CD4-positive, alpha-beta T cell treated with Interleukin-17A for 4 hours (primary cell): Measurements from ENCODE around the gene PDZD2.
A peak's percentile ranks its signal among the peaks of the same experiment; 100 is the strongest.
"Not testable (repeated sequence)": the region's sequence is repeated elsewhere in the genome, so short reads cannot be mapped to it uniquely, and the experiment has no call there.

Experiments
- DNase-seq: peaks from one replicate; pipeline ENCODE4 v3.0.0-alpha.2; 2020; ENCODE audit warnings: mixed read lengths

PDZD2 gene

GRCh38 chr5:32057187-32058096 lies 418.5 kb downstream of the PDZD2 start:
- no peak for DNase-seq

DNA sequence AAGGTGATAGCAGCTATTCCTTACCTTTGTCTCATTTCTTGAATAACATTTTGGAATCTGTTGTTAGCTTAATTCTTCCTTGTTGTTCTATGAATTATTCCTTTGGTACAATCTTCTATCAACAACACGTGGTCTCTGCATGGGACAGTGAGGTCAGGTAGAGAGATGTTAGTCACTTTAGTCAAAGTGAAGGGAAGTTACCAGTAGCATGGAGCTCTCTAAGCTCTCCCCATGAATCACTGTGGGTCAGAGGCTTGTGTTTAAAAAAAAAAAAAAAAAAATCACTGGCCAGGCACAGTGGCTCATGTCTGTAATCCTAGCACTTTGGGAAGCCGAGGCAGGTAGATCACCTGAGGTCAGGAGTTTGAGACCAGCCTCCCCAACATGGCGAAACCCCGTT lies 419.2 kb downstream of the PDZD2 start:
- DNase-seq, result no peak

DNA sequence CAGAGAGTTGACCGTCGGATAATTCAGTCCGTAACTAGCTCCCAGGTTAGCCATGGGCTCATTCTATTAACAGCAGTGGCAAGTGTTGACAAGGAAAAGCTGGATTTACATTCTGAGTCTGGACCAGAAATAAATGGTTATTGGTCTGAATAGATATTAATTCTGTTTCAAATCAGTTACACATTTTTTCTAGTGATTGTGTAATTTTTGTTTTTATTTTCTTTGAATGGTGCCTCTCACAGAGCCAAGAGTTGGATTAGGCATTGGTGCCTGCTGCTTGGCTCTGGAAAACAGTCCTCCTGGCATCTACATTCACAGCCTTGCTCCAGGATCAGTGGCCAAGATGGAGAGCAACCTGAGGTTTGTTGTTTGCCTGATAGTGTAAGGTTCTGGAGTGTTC lies 420.1 kb downstream of the PDZD2 start:
- no peak for DNase-seq

- no peak for DNase-seq
Observed at GRCh38 chr5:32059761-32060530, 421.0 kb downstream of the PDZD2 start.

DNA sequence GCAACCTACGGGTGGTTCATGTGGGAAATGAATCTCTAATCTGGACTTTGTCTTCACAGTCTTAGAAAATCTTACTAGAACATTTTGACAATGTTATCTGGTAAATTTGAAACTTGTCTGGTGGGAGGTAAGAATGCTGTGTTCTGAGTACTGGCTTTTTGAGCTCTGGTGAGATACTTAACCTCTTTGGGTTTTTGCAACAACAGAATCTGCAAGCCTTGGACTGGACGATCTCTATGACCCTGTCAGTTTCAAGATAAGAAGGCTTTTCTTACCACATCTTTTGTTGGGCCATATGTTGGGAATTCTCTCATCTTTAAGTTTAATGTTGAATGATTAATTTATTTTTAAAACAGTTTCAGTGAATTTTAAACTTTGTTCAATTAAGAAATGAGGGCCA lies 422.3 kb downstream of the PDZD2 start:
- no peak for DNase-seq

GRCh38 chr5:32066448-32066847 lies 427.5 kb downstream of the PDZD2 start:
- DNase-seq, result no peak

DNA sequence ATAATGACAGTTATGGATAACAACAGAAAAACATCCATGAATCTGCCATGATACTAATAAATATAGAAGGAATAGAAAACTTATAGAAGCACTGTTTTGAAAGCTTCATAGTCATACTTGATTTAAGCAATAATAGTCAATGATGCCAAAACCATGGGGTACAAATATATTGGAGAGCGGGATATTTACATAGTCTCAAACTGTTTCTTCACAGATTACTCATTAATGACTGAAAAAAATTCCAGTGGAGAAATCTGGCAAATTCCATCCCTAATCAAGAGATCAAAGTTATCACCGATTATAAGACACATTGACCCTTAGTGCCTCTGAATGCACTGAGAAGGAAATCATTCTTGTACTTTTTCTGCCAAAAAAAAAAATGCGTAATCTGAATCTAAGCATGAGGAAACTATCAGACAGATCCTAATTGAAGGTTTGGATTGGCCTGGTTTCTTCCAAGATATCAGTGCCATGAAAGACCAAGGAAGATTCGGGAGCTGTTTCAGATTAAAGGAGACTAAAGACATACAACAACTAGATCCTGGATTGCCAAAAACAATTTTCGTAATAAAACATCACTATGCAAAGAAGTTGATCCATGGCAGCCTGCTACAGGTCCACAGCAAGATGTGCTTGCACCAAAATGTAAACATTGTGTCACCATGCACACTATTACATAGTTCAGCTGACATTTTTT lies 429.0 kb downstream of the PDZD2 start:
- DNase-seq, result no peak

DNA sequence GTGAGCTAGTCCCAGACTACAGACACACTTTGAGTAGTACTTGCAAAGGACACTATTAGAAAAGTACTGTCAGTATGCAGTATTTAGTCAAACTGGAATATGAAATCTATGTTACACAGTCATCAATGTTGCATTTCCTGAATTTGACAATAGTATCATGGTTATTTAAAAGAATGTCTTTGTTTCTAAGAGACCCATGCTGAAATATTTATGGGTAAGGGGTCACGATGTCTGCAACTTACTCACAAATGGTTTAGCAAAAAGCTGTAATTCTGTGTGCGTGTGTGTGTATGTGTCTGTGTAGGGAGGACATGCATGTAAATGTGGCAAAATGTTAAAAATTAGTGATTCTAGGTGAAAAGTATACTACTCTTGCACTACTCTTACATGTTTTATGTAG lies 429.6 kb downstream of the PDZD2 start:
- DNase-seq, result no peak

DNA sequence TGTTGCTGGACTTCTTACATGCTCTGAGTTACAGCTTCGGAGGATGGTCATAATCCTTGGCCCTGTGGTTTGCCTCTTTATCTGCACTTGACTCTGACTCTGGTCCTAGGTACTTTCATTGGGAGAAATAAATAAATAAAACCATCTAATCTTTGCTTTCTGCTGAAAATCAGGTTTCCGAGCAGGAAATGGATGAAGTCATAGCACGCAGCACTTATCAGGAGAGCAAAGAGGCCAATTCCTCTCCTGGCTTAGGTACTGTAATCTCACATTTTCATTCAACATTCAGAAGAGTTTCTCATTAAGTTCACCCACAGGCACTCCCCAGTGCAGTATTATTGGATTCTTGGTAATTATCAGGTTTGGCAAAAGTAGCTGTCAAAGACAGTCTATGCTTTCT lies 430.5 kb downstream of the PDZD2 start:
- no peak for DNase-seq

DNA sequence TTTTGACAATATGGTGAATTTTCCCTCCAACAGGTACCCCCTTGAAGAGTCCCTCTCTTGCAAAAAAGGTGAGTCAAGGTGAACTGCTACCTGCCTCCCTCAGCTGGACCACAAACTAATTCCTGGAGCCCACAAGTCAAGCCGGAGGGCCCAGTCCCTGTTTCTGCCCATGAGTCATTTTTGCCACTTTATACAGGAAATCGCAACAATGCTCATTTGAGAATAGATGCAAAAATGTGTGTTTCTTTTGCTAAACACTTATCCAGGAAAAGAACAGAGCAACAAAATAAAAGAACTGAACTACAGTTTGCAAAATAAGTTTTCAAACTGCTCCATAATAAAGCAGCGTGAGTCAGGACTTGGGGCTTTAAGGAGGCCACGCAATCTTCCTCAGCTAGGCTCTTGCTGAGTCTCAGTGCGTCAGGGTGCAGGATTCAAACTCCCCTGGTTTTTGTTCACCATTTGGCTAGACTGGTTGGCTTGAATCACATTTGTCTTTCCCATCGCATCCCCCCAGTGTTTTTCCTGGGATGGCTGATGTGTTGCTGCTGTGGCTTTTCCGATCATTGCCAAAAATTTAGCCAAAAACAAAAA lies 432.5 kb downstream of the PDZD2 start:
- no peak for DNase-seq

- no peak for DNase-seq
Observed at GRCh38 chr5:32072054-32072453, 433.1 kb downstream of the PDZD2 start.

DNA sequence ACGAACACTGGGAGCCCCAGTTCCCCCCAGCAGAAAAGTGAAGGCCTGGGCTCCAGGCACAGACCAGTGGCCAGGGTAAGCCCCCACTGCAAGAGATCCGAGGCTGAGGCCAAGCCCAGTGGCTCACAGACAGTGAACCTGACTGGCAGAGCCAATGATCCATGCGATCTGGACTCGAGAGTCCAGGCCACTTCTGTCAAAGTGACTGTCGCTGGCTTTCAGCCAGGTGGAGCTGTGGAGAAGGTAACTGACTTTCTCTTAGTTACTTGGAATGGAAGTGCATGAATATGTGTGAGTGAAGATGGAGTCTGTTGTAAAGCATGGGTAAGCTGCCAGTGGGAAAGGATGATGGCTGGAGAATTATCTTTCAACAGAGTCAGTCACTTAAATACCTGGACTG lies 435.5 kb downstream of the PDZD2 start:
- DNase-seq, result no peak

DNA sequence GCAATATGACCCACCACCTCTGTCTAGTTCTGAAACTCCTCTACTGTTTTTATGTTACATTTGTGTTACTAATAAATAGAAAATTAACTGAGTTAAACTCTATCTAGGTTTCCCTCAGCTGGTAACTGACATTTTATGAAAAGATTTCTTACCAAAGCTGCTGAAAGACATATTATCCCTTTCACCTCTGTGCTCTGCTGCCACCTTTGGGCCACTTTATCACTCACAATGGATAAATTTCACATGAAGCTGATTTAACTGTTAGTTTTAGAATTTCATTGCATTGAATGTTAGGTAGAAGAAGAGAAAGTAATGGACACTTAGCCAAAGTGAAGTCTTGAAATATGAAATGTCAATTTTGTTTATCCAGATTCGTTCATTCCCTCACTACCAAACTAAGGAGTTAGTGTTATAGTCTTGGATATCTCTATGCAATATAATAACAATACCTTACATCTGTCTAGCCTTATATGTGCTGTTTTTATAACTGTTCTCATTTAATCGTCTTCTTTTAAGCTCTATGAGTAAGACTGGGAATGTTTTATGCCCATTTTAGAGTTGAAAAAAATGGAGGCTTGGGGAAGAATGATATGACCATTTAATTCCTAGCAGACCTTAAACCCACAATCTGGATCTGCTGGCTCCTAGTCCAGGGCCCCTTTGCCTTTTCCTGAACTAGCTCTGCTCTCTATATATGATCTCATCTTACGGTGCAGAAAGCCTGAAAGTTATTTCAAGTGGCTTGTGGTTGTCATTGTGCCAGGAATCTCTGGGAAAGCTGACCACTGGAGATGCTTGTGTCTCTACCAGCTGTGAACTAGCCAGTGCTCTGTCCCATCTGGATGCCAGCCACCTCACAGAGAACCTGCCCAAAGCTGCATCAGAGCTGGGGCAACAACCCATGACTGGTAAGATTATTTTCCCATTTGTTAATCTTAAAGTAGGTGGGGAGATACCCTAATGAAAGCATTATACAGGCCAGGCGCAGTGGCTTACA lies 438.1 kb downstream of the PDZD2 start:
- peak; percentile 62 for DNase-seq

DNA sequence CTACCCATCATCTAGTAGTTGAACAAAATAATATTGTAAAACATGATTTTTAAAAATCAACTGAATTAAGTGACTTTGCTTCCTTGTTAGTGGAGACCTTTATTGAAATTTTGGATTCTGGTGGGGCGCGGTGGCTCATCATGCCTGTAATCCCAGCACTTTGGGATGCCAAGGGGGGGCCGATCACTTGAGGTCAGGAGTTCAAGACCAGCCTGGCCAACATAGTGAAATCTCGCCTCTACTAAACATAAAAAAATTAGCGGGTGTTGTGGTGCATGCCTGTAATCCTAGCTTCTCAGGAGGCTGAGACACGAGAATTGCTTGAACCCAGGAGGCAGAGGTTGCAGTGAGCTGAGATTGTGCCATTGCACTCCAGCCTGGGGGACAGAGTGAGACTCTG lies 439.9 kb downstream of the PDZD2 start:
- not testable (repeated sequence) for DNase-seq

- not testable (repeated sequence) for DNase-seq
Observed at GRCh38 chr5:32080565-32080964, 441.6 kb downstream of the PDZD2 start.

- no peak for DNase-seq
Observed at GRCh38 chr5:32082701-32083100, 443.8 kb downstream of the PDZD2 start.

DNA sequence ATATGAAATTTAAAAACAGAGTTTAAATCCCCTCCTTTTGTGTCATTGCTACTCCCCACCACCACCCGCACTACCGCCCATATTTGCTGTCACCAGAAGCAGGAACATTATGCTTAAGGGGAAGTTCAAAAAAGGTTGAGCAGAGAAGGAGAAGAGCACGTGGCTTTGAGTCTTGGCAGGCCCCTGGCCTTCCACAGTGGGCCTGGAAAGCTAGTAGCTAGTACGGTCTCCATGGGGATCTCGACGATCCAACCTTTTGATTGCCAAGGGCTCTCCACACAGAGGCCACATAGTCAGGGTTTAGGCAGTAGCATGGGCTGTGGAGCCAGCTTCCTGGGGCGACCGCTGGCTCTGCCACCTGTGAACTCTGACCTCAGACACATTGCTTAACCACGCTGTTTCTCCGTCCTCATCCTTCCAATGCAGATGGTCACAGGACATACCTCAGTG lies 445.1 kb downstream of the PDZD2 start:
- DNase-seq, result no peak

- no peak for DNase-seq
Observed at GRCh38 chr5:32087086-32088082, 448.5 kb downstream of the PDZD2 start.

DNA sequence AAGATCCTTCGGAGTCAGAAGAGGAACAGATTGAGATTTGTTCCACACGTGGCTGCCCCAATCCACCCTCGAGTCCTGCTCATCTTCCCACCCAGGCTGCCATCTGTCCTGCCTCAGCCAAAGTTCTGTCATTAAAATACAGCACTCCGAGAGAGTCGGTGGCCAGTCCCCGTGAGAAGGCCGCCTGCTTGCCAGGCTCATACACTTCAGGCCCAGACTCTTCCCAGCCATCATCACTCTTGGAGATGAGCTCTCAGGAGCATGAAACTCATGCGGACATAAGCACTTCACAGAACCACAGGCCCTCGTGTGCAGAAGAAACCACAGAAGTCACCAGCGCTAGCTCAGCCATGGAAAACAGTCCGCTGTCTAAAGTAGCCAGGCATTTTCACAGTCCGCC lies 449.3 kb downstream of the PDZD2 start:
- DNase-seq, result no peak
